Measurements from ENCODE around the gene ST3GAL2. TPM values are rescaled to one million over a fixed set of nuclear protein-coding genes. Genes with fewer than 3 reads are reported as not detected.

Gene ST3GAL2
- total and polyA plus RNA-seq, 9 of the 15 experiments (the other 6 are each of a cell fraction or from before 2014, with no cell fraction given), result 1.5 to 108 (median 34.3) TPM

DNA sequence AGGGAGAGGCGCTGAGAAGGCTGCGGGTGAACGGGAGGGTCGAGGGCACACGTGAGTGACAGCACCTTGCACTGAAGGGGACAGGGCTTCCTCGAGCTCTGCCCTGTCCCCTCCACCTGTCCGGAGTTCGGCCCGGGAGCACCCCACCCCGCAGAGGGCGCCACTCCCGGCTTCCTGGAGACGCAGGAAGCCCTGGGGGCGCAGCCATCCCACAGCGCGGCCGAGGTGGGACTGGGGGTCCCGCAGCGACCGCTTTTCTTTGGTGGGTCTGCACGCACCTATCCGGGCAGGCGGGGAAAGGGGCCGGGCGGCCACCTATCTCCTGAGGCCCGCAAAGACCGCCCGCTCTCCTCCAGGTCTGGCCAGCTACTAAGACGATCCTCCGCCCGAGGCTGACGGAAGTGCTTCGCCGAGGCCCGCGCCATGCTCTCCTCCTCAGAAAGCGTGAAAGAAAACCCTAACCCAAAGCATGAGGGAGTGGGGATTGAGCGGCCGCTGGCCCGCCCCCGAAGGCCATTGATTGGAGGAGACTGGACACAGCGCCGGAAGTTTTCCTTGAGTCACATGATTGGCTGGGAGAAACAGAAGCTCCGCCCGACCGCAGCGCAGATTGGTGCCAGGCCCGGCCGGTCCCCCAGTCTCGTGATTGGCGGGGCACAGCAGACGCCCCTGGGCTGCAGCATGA is 57.8 kb downstream of the ST3GAL2 start (continued):
- TF ChIP-seq ZNF282 (CRISPR knock-in tag; IDR thresholded peaks at IDR 0.05) (no peak), PRPF4 (IDR thresholded peaks at IDR 0.05; ENCODE audit: insufficient read depth, low read depth, low read length, poor library complexity, severe bottlenecking) (no peak), OTX1 (CRISPR knock-in tag; IDR thresholded peaks at IDR 0.05) (no peak), POU5F1 (IDR thresholded peaks at IDR 0.05; ENCODE audit: borderline replicate concordance, low read depth, low read length, partially characterized antibody) (no peak), MEIS2 (IDR thresholded peaks at IDR 0.05; ENCODE audit: partially characterized antibody) (no peak), FOXK2 (conservative IDR thresholded peaks at IDR 0.05 in 1 of 2, IDR thresholded peaks at IDR 0.05 in 1 of 2; ENCODE audit: low read depth in 2 of 2) (no peak), ZNF140 (CRISPR knock-in tag; IDR thresholded peaks at IDR 0.05) (no peak), CBX2 (IDR thresholded peaks at IDR 0.05; ENCODE audit: insufficient read depth, low read length, poor library complexity, severe bottlenecking) (no peak)
- TF ChIP-seq, protein P1, sequence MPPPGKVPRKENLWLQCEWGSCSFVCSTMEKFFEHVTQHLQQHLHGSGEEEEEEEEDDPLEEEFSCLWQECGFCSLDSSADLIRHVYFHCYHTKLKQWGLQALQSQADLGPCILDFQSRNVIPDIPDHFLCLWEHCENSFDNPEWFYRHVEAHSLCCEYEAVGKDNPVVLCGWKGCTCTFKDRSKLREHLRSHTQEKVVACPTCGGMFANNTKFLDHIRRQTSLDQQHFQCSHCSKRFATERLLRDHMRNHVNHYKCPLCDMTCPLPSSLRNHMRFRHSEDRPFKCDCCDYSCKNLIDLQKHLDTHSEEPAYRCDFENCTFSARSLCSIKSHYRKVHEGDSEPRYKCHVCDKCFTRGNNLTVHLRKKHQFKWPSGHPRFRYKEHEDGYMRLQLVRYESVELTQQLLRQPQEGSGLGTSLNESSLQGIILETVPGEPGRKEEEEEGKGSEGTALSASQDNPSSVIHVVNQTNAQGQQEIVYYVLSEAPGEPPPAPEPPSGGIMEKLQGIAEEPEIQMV (tag; conservative IDR thresholded peaks at IDR 0.05; ENCODE audit: low read depth), result no peak
- TF ChIP-seq, protein P2, sequence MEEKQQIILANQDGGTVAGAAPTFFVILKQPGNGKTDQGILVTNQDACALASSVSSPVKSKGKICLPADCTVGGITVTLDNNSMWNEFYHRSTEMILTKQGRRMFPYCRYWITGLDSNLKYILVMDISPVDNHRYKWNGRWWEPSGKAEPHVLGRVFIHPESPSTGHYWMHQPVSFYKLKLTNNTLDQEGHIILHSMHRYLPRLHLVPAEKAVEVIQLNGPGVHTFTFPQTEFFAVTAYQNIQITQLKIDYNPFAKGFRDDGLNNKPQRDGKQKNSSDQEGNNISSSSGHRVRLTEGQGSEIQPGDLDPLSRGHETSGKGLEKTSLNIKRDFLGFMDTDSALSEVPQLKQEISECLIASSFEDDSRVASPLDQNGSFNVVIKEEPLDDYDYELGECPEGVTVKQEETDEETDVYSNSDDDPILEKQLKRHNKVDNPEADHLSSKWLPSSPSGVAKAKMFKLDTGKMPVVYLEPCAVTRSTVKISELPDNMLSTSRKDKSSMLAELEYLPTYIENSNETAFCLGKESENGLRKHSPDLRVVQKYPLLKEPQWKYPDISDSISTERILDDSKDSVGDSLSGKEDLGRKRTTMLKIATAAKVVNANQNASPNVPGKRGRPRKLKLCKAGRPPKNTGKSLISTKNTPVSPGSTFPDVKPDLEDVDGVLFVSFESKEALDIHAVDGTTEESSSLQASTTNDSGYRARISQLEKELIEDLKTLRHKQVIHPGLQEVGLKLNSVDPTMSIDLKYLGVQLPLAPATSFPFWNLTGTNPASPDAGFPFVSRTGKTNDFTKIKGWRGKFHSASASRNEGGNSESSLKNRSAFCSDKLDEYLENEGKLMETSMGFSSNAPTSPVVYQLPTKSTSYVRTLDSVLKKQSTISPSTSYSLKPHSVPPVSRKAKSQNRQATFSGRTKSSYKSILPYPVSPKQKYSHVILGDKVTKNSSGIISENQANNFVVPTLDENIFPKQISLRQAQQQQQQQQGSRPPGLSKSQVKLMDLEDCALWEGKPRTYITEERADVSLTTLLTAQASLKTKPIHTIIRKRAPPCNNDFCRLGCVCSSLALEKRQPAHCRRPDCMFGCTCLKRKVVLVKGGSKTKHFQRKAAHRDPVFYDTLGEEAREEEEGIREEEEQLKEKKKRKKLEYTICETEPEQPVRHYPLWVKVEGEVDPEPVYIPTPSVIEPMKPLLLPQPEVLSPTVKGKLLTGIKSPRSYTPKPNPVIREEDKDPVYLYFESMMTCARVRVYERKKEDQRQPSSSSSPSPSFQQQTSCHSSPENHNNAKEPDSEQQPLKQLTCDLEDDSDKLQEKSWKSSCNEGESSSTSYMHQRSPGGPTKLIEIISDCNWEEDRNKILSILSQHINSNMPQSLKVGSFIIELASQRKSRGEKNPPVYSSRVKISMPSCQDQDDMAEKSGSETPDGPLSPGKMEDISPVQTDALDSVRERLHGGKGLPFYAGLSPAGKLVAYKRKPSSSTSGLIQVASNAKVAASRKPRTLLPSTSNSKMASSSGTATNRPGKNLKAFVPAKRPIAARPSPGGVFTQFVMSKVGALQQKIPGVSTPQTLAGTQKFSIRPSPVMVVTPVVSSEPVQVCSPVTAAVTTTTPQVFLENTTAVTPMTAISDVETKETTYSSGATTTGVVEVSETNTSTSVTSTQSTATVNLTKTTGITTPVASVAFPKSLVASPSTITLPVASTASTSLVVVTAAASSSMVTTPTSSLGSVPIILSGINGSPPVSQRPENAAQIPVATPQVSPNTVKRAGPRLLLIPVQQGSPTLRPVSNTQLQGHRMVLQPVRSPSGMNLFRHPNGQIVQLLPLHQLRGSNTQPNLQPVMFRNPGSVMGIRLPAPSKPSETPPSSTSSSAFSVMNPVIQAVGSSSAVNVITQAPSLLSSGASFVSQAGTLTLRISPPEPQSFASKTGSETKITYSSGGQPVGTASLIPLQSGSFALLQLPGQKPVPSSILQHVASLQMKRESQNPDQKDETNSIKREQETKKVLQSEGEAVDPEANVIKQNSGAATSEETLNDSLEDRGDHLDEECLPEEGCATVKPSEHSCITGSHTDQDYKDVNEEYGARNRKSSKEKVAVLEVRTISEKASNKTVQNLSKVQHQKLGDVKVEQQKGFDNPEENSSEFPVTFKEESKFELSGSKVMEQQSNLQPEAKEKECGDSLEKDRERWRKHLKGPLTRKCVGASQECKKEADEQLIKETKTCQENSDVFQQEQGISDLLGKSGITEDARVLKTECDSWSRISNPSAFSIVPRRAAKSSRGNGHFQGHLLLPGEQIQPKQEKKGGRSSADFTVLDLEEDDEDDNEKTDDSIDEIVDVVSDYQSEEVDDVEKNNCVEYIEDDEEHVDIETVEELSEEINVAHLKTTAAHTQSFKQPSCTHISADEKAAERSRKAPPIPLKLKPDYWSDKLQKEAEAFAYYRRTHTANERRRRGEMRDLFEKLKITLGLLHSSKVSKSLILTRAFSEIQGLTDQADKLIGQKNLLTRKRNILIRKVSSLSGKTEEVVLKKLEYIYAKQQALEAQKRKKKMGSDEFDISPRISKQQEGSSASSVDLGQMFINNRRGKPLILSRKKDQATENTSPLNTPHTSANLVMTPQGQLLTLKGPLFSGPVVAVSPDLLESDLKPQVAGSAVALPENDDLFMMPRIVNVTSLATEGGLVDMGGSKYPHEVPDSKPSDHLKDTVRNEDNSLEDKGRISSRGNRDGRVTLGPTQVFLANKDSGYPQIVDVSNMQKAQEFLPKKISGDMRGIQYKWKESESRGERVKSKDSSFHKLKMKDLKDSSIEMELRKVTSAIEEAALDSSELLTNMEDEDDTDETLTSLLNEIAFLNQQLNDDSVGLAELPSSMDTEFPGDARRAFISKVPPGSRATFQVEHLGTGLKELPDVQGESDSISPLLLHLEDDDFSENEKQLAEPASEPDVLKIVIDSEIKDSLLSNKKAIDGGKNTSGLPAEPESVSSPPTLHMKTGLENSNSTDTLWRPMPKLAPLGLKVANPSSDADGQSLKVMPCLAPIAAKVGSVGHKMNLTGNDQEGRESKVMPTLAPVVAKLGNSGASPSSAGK (IDR thresholded peaks at IDR 0.05), result no peak

All from K562 (cell line).